Measurements from ENCODE around the gene NUDCD3.
"Not testable (repeated sequence)": the region's sequence is repeated elsewhere in the genome, so short reads cannot be mapped to it uniquely, and the experiment has no call there.

The NUDCD3 gene

DNA sequence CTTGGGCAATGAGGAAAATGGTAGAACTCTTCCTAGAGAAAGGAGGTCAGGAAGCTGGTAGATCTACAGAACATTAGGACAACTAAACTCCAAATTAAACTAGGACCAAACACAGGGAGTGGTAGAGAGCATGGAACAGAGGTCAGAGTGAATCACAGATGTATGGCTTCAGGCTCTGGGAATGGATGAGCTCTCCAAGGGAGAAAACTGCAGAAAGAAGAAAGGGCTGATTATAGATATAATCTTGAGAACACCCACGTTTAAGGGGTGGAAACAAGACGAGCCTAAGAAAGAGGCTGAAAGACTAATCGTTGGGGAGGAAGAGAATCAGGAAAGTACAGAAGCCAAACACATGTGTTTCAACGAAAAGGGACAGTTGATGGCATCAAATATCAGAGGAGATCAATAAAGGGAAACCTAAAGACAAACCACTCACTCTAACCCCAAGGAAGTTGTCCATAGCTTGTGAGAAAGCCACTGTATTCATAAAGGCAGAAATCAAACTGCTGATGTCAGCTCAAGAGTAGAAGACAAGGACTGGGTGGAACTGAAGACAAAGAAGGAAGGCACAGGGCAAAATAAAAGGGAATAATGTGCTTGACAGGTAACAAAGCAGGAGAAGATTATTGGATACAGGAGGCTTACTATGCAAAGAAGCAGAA lies 41.4 kb downstream of the NUDCD3 start:
- DNase-seq (ENCODE audit: low read depth in 2 of 2), result no peak

DNA sequence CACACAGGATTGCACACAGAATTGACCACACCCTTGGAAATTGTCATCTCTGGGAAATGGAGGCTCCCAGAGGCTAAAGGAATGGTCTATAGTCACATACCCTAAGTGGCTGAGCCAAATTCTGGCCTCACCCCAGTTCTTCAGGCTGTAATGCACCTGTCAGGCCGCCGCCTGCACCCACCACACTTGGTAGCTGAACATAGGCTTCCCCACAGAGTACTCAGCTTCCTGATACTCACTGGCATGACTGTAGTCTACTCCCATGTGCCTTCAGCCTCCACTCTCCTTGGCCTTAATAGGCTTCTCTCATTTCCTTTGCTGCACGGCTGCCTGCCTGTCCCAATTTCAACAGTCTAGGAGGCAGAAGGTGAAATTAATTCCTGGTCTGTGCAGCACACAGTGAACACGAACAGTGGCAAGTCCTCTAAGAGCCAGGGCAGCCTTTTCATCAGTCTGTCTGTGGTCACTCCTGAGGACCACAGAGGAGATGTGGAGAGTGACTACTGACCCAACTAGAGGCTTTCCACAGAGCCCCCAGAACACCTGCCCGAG lies 42.5 kb downstream of the NUDCD3 start:
- no peak for DNase-seq (ENCODE audit: low read depth in 2 of 2)

DNA sequence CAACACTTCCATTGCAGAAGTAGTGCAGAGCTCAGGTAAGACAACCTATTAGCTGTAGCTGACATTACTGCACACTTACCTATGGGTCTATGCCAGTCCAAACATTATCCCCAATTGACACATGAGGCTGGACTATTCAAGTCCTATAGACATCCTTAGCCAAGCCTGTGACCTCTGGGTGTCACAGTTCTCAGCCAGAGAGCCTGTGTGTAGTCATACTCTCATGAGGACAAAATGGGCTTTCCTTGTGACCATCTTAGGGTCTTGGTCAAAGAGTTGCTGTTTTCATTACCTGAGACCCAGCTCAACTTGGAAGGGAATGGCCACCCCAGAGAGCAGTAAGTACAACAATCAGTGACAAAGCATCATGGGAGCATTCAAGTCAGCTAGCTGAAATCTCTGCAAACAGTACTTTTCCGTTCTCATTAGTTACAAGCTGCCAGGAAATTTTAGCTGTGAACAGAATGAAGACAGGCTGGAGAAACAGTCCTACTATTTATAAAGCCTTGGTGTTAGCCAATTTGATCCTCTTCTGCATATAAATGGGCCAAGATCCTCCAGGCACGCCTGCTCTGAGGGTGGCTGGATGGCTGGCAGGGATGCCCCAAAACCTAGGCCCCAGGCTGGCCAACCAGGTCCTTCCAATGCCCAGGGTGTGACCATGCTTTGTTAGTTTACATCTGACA lies 44.3 kb downstream of the NUDCD3 start:
- DNase-seq (ENCODE audit: low read depth in 2 of 2), result no peak

DNA sequence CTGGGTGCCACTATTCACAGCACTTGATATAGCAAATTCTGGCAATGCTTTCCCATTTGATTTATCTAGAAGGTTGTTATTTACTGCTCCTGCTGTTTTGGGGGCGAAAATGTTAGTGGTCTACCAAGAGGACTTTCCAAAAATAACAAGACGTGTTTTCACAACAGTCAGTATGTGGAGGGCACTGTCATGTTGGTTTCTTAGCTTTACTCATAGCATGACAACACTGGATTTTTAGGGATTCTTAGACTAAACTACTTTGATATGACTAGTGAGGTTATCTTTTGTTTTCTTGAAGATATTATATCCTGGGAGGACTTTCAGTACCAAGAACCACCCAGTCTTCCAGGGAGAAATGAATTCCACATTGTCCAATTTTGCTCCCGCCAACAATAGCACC lies 49.4 kb downstream of the NUDCD3 start:
- DNase-seq (ENCODE audit: low read depth in 2 of 2), result no peak

DNA sequence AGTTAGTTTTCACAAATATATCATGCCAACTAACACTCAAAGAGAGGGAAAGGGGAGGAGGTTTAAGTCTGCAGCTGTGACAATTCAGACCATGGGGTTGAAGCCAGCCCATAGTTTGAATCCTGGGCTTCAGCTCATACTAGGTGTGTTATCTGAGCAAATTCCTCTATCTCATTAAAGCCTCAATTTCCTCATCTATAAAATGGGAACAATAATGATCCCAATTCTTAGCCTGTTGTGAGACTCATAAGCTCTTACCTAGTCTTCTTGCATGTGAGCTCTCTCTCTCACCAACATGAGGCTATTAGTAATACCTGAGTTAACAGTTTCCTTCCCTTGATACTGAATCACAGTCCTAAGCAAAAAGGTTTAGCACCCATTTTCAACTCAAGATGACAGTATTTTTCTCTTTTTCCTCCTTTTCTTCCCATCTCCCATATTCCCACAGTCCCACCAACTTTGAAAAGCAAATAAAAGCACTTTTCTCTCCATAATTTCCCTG lies 49.8 kb downstream of the NUDCD3 start:
- no peak for DNase-seq (ENCODE audit: low read depth in 2 of 2)

DNA sequence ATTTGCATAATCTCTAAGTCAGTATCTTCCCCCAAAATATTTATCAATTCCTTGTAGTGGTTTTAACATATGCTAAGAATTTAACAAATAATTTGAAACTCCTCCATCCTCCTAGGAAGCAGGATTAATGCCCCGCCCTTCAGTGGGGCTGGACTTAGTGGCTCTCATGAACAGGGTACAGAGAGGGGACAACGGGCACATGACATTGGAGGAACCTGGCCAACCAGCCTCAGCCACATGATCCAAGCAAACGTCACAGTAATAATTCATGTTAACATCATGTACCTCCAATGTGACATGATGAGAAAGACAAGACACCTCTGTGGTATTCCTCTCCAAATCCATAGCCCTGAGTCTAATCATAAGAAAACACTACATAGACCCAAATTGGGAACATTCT lies 50.5 kb downstream of the NUDCD3 start:
- DNase-seq (ENCODE audit: low read depth in 2 of 2), result no peak

DNA sequence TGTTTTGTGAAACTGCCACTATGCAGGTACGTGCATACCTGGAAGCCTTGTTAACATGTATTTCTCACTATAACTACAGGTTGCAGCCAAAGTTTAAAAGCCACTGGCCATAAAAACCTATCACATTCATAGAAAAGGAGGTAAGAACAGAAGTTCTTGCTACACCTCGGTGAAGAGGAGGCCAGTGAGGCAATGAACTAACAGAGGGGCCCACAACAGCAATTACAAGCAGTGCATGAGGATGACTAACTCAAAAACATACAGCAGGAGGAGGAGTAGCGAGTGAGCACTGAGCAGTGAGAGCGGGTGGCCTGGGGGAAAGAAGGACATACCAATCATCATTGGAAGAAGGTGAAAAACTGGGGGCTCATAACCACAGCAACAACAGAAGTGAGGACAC lies 51.6 kb downstream of the NUDCD3 start:
- no peak for DNase-seq (ENCODE audit: low read depth in 2 of 2)

DNA sequence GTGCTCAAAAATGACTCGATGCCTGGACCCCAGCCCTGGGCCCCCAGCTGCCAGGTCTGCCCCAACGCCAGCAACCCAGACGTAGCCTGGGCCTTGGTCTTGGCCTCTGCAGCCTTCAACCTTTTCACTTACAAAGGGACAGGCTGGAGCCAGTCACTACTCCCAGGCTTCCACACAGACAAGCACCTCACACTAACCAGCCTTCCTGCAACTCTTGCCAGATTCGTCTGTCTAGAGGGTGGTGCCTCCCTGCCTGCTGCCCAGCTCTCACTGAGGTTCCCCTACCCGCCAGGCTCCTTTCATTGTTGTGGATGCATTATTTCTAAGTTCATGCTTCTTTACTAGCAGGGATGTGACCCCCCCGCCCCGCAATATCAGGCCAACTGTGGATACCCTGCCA lies 56.3 kb downstream of the NUDCD3 start:
- no peak for DNase-seq (ENCODE audit: low read depth in 2 of 2)

DNA sequence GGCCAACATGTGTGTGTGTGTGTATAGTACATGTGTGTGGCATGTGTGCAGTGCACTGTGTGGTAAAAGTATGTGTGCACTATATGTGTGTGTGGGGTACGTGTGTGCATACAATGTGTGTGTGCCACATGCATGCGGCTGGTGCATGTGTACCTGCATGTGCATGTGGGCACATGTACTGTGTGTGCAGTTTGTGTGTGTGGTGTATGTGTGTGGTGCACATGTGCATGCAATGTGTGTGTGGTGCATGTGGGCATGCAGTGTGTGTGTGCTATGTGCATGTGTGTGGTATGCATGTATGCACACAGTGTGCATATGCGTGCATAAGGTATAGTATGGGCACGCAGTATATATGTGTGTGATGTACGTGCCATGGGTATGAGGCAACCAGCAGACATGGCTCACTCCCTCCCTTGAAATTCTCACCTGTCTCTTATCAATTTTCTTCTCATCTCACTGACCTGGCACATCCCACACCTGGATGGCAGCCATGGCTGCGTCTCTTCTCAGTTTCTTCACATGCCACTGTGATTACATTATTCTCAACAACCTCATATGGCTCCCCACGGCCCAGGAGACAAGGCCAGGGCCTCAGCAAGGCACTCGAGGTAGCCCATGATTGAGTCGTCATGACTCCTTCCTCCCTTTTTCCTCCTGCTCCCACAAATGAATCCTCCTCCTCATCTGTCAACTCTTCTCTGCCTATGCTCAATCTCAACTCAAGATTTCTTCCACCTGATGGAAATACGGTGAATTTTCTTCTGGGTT lies 57.0 kb downstream of the NUDCD3 start:
- no peak for DNase-seq (ENCODE audit: low read depth in 2 of 2)

DNA sequence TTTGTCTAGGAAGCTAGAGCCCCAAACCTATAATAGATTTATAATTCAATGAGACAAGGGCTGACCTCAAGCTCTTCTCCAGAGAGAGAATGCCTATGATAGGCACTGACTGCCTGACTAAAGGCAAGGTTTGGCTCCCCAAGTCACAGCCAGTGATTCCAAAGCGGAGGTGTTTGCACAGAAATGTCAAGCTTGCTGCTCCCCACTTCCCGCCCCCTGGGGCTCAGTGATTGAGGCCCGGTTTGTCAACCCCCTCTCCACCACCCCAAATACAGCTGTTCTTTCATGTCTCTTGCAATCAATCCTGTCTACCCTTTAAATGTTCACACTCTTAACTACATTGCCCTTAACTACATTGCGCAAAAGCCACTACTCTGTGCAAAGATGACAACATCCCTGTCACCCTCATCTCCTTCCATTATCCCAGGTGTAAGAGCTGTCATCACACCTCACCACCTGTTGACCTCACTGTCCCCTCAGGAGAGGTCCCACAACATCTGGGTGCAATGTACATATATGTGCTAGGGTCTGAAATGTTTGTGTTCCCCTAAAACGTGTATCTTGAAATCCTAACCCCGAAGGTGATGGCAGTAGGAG lies 58.0 kb downstream of the NUDCD3 start:
- DNase-seq (ENCODE audit: low read depth in 2 of 2), result no peak

DNA sequence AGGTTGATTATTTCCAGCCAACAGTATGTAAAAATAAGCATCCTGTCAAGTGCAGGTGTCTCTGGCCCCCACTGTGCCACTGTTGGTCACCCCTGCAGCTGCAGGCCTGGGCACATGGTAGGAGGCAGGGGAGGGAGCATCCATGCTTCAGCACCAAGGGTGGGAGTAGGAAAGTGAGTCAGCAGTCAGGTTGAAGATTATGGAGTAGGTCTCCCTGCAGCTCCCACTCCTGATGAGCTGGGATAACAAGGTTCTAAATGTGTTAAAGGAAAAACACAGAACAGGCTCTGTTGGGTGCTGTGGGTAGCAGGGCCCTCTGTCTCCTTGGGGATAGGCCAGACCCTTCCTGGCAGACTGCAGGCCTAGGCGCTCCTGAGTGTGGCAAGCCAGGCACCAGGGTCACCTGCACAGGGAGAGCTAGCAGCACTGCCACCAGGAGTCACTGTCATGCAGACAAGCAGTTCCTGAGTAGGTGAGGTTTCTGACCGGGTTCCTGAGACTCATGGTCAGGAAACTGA lies 59.3 kb downstream of the NUDCD3 start:
- DNase-seq (ENCODE audit: low read depth in 2 of 2), result no peak

DNA sequence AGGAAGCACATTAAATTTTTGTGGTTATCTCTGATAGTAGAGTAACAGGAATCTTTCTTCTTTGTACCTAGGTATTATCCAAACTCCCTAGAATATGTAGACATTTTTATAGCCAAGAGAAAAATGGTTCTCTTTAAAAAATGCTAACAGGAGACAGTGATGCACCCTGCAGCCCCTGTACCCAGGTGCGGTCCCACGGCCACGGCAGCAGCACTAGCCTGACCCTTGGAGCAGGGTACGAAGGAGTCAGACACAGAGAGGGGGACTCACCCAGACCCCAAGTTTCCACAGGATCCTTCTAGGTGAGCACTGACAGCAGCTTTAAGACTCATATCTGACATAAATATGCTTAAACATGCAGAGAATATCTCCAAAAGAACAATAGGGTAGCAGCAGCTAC lies 60.4 kb downstream of the NUDCD3 start:
- no peak for DNase-seq (ENCODE audit: low read depth in 2 of 2)

DNA sequence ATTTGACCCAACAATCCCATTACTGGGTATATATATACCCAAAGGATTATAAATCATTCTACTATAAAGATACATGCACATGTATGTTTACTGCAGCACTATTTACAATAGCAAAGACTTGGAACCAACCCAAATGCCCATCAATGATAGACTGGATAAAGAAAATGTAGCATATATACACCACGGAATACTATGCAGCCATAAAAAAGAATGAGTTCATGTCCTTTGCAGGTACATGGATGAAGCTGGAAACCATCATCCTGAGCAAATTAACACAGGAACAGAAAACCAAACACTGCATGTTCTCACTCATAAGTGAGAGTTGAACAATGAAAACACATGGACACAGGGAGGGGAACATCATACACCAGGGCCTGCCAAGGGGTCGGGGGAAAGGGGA lies 65.7 kb downstream of the NUDCD3 start:
- not testable (repeated sequence) for DNase-seq (ENCODE audit: low read depth in 2 of 2)

DNA sequence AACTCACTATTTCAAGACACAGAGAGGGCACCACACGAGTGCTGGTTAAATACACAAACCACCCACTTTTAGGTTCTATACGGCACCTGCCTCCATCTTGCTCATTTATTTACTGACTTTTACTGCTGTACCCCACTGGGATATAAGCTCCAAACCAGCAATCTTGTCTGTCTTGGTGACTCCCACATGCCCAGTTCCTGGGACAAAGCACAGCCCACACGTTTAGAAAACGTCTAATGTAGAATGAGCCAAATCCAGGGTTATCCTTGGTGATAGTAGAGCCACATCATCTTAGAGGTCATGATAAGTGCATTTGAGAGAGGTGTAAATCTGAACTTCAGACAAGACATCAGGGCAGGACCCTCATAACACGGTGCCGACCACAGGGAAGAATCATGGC lies 73.5 kb downstream of the NUDCD3 start:
- DNase-seq (ENCODE audit: low read depth in 2 of 2), result no peak

DNA sequence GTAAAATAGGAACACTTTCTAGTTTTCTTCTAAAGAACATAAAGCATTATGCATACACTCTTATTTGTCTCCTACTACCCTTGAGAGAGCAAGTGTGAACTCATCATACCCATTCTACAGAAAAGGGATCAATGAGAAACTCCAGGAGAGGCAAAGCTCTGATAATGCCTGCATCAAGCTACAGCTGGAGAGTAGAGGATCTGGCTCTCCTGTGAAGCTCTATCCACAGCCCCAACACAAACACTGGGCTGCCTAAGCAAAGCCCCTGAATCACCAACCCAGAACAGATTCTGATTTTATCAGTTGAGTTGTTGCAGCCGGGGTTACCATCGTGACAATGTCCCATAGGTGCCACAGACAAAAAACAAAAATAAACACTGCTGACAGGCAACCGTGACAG lies 74.9 kb downstream of the NUDCD3 start:
- no peak for DNase-seq (ENCODE audit: low read depth in 2 of 2)

DNA sequence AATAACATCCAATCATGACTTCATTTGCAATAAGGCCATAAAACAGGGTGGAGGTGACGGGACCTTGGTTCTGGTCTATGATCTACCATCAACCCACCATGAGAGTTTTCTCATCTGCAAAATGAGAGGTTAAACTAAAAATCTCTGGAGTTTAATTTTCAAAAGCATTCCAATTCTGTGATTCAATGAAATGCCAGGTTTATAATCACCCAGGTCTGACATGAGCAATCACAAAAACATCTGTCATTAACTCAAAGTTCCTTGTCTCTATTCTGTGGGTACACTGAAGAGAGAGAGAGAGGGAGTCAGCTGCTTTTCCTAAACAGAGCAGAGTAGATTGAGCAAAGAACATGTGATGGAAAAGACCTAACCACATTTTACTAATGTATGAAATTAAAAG lies 75.4 kb downstream of the NUDCD3 start:
- no peak for DNase-seq (ENCODE audit: low read depth in 2 of 2)

DNA sequence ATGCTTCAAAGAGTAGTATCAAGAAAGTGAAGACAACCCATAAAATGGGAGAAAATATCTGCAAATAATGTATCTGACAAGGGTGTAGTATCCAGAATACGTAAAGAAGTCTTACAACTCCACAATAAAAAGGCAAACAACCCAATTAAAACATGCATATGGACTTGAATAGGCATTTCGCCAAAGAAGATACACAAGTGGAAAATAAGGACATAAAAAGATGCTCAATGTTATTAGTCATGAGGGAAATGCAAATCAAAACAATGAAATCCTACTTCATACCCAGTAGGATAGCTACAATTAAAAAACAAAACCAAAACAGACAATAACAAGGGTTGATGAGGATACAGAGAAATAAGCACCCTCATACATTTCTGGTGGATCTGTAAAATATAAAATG lies 79.2 kb downstream of the NUDCD3 start:
- DNase-seq (ENCODE audit: low read depth in 2 of 2), result no peak

DNA sequence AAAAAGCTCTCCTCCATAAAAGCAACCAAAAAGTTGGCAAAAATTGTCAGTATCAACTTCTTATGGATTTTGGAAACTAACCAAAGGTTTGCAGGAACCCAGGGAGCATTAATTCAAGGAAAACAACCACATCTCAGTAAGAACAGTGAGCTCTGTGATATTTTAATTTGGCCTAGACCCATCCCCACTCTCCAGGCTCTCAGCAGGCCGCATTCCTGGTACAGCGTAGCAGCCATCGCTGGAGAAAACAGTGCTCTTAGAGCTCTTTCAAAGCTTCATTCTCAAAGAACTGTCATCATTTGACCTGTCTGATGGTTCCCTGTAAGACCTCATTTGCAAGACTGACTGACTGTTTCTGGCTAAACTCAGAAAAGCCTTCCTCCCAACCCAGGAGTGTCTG lies 81.9 kb downstream of the NUDCD3 start:
- DNase-seq (ENCODE audit: low read depth in 2 of 2), result no peak

DNA sequence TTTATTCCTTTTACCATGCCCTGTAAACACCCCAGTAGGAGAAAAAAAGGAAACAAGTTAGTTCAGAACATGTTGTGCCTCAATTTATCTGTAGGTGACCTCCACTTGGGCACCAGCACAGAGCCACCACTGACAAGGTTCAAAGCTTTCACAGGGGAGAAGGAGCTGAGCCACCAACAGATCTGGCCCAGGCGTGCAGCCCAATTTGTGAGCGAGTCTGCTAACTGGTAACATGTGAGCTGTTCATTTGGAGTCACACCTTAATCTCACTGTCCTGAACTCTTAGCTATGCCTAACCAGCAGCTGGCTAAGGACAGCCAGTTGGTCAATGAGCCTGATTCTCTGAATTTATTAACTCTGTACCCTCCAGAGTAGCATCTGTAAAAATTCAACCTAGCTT lies 86.7 kb downstream of the NUDCD3 start:
- no peak for DNase-seq (ENCODE audit: low read depth in 2 of 2)

DNA sequence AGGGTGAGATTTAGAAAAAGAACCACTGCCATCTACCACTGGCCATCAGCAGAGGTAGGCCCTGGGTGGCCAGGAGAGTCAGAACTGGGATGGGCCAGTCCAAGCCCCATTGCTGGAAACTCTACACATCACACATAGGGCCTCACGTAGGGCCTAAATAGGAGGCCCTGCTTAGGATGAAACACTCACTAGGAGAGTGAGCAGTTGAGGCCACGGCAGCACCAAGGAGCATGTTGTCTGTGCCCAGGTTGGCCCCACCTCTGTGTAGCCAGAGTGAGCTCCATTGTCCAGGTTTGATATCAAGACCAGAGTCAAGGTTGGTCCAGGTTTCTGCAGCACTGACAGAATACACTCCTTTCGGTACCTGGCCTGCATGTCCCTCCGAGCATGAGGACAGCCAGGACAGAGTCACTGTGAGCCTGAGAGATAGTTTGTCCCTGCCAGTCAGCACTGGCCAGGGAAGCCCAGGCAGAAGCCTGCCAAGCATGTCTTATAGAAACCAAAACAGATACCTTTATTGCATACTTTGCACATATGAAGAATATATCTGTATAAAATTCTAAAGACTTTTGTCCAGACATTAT lies 87.2 kb downstream of the NUDCD3 start:
- DNase-seq (ENCODE audit: low read depth in 2 of 2), result no peak

DNA sequence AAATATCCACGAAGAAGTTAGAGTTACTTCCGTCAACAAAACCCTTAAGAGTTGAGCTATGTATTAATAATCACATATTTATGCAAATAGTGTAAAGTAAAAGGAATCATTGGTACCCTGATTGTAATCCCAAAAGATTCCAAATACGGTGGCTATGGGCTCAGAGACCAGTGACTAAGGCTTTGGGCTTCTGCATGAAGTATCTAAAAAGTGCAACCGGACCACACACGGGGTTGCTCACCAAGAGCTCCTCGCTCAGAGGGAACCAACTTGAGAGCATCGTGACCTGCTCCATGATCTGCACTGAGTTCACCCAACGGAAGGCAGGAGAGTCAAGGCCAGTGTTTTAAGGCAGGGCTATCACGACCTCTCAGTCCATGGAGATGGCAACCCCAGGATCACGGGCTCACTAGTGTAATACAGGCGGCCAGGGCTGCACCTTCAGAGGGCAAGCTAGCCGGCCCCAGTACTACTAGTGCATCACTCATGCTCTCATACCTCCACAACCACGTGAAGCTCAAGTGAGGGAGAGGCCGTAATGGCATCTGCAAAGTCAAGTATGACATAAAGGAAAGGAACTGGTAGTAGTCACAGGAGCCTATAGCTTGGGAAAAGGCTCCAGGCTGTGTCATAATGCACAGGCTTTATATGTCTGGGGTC lies 87.9 kb downstream of the NUDCD3 start:
- no peak for DNase-seq (ENCODE audit: low read depth in 2 of 2)

All from stimulated activated CD4-positive, alpha-beta T cell treated with anti-CD3 and anti-CD28 coated beads, Interleukin-15, amount 100 ng/mL, for 48 hours (primary cell).